Rectal smooth muscle tissue (tissue), 1 donor: Measurements from ENCODE around the gene GAS5.

Source experiments
- H3K27ac ChIP-seq: one replicate; pipeline ENCODE4 v1.7.0; 2013; ENCODE audit warnings: low read depth, low read length, inconsistent platforms
- H3K27me3 ChIP-seq: one replicate; pipeline ENCODE4 v1.7.0; 2013; ENCODE audit warnings: low read length; ENCODE audit not compliant: control insufficient read depth, insufficient read depth
- H3K36me3 ChIP-seq: one replicate; pipeline ENCODE4 v1.7.0; 2013; ENCODE audit warnings: low read length; ENCODE audit not compliant: control insufficient read depth, insufficient read depth
- H3K4me1 ChIP-seq: one replicate; pipeline ENCODE4 v1.7.0; 2013; ENCODE audit warnings: low read length; ENCODE audit not compliant: control insufficient read depth, insufficient read depth
- H3K4me3 ChIP-seq: one replicate; pipeline ENCODE4 v1.7.0; 2013; ENCODE audit warnings: low read length
- H3K9ac ChIP-seq: one replicate; pipeline ENCODE4 v1.7.0; 2013; ENCODE audit warnings: low read length

The GAS5 gene

DNA sequence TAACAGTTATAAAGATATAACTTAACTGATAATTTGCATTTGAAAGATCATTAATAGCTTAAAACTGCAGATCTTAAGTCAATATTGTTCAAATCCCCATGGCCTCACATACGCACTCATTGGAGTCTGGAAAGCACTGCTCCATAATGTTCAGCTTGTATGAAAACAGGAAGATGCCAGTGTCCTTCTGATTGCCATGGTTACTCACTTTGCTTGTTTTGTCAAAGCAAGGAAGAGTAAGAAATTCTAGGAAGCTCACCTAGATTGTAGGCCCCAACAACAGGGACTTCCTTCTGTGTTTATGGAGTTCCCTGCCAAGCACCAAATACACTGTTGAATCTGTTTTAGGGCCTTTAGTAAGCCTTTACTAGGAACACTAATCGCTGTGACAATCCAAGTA is 10.9 kb downstream of the GAS5 start:
- Histone ChIP-seq H3K9ac (no peak overlapping the region), H3K27me3 (no peaks in the 10 kb centered on the region), H3K4me3 (no peak overlapping the region), H3K4me1 (no peaks in the 10 kb centered on the region), H3K27ac (no peak overlapping the region), H3K36me3 (peaks cover 10% of the 10 kb centered on the region)

GRCh38 chr1:173856014-173856413 is 11.8 kb downstream of the GAS5 start:
- peaks cover 10% of the 10 kb centered on the region for H3K36me3 ChIP-seq

GRCh38 chr1:173853074-173853473 is 14.7 kb downstream of the GAS5 start:
- Histone ChIP-seq H3K9ac (no peak overlapping the region), H3K4me3 (no peak overlapping the region), H3K4me1 (no peaks in the 10 kb centered on the region), H3K36me3 (peaks cover 10% of the 10 kb centered on the region), H3K27me3 (no peaks in the 10 kb centered on the region), H3K27ac (no peak overlapping the region)

More at GRCh38 chr1:173856014-173856413, 11.8 kb downstream of the GAS5 start:
- H3K27me3 ChIP-seq, result no peaks in the 10 kb centered on the region
- no peaks in the 10 kb centered on the region for H3K4me1 ChIP-seq
- no peak overlapping the region for H3K4me3 ChIP-seq
- H3K27ac ChIP-seq, result no peak overlapping the region
- no peak overlapping the region for H3K9ac ChIP-seq

DNA sequence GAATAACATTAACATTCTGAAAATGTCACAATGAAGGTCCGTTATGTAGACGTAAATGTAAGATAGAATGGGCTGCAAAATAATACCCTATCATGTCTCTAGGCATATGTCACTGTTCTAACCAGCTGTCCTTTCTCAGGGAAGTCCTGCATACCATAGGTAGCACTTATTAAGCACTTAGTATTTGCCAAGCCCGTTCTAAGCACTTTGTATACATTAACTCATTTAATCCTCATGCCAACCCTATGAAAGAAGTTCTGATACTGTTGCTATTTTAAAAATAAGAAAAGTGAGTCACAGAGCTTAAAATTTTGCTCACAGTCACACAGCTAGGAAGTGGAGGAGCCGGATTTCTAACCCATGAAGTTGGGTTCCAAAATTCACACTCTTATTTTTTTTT is 15.7 kb downstream of the GAS5 start:
- H3K36me3 ChIP-seq, result peaks cover 10% of the 10 kb centered on the region
- H3K4me3 ChIP-seq, result no peak overlapping the region
- H3K4me1 ChIP-seq, result no peaks in the 10 kb centered on the region
- no peak overlapping the region for H3K27ac ChIP-seq
- H3K9ac ChIP-seq, result no peak overlapping the region
- H3K27me3 ChIP-seq, result no peaks in the 10 kb centered on the region

DNA sequence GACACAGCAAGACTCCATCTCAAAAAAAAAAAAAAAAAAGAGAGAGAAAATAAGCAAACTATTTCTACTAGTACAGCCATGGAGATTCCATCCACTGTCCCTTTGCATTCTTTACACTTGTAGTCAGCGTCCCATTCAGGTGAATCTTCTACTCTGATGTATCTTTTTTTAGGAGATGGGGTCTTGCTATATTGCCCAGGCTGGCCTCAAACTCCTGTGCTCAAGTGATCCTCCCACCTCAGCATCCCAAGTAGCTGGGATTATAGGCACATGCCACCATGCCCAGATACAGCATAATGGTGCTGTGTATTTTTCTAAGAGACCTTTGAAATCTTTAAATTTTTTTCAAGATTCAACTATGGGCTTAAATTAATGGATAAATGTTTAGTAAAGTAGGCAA is 35.0 kb downstream of the GAS5 start:
- no peak overlapping the region for H3K4me3 ChIP-seq
- H3K36me3 ChIP-seq, result peaks cover 2% of the 10 kb centered on the region
- H3K9ac ChIP-seq, result no peak overlapping the region
- no peaks in the 10 kb centered on the region for H3K4me1 ChIP-seq
- no peaks in the 10 kb centered on the region for H3K27me3 ChIP-seq
- no peak overlapping the region for H3K27ac ChIP-seq

DNA sequence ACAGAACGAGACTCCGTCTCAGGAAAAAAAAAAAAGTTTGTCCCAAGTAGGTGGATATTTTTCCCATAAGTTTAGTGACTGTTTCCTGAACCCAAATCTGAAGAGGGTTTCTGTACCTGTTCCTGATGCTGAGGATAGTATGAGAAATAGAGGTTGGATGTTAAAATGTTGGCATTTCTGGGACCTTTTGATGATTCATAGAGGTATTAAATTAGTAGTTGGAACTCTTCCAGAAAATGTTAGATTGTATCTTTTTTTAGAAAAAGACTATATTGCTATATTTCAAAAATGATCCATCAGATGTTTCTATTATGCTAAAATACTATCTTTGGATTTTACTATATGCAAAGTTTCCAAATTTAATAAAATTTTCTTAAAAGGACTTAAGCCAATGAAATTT is 40.2 kb downstream of the GAS5 start:
- H3K27me3 ChIP-seq, result no peaks in the 10 kb centered on the region
- H3K36me3 ChIP-seq, result peaks cover 2% of the 10 kb centered on the region
- H3K27ac ChIP-seq, result no peak overlapping the region
- H3K9ac ChIP-seq, result no peak overlapping the region
- H3K4me1 ChIP-seq, result peaks cover 7% of the 10 kb centered on the region
- no peak overlapping the region for H3K4me3 ChIP-seq

- Histone ChIP-seq H3K4me1 (peaks cover 7% of the 10 kb centered on the region), H3K36me3 (no peaks in the 10 kb centered on the region), H3K27ac (peak within 1 kb of the TSS; percentile 95), H3K27me3 (no peaks in the 10 kb centered on the region), H3K9ac (peak within 1 kb of the TSS; percentile 72), H3K4me3 (peak within 1 kb of the TSS; percentile 97)
These were observed 43.3 kb downstream of the GAS5 start, which contains the start of the genes CENPL and DARS2 for GRCh38 chr1:173824315-173825081. TSS of gene CENPL (minus strand) at chr1:173824883. CDS start at chr1:173811299, 13,584 bp downstream. TSS of gene DARS2 (plus strand) at chr1:173824673. CDS start at chr1:173825230, 557 bp downstream.

- H3K9ac ChIP-seq, result peak overlapping the region; percentile 51
- H3K27ac ChIP-seq, result peak overlapping the region; percentile 95
- H3K36me3 ChIP-seq, result no peaks in the 10 kb centered on the region
- H3K4me3 ChIP-seq, result peak overlapping the region; percentile 97
- no peaks in the 10 kb centered on the region for H3K27me3 ChIP-seq
- peaks cover 7% of the 10 kb centered on the region for H3K4me1 ChIP-seq
These were observed 43.9 kb downstream of the GAS5 start for GRCh38 chr1:173823781-173824314.

GRCh38 chr1:173821680-173822079 is 46.1 kb downstream of the GAS5 start:
- Histone ChIP-seq H3K4me1 (peaks cover 7% of the 10 kb centered on the region), H3K36me3 (no peaks in the 10 kb centered on the region), H3K27me3 (no peaks in the 10 kb centered on the region), H3K9ac (no peak overlapping the region), H3K27ac (no peak overlapping the region), H3K4me3 (no peak overlapping the region)

DNA sequence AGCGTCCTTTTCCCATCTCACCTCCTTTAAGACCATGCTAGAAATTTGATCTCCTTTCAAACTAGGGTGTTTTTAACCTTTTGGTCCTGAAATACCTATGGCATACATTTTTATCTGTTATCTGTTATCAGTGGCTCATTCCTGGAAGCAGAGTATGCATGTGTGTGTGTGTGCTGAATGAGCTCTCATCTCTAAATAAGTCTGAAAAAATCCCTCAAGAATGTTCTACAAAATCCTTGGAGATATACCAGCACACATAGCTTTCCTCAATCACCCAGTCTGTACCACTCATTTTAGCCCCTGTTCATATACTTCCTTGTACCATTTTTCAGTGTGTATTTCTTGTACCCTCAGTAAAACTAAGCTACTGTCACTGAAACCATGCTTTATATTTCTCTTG is 49.3 kb downstream of the GAS5 start:
- peaks cover 4% of the 10 kb centered on the region for H3K4me1 ChIP-seq
- H3K4me3 ChIP-seq, result no peak overlapping the region
- no peak overlapping the region for H3K9ac ChIP-seq
- no peak overlapping the region for H3K27ac ChIP-seq
- H3K27me3 ChIP-seq, result no peaks in the 10 kb centered on the region
- H3K36me3 ChIP-seq, result no peaks in the 10 kb centered on the region
